Measurements from ENCODE around the gene TFPT.

The TFPT gene

DNA sequence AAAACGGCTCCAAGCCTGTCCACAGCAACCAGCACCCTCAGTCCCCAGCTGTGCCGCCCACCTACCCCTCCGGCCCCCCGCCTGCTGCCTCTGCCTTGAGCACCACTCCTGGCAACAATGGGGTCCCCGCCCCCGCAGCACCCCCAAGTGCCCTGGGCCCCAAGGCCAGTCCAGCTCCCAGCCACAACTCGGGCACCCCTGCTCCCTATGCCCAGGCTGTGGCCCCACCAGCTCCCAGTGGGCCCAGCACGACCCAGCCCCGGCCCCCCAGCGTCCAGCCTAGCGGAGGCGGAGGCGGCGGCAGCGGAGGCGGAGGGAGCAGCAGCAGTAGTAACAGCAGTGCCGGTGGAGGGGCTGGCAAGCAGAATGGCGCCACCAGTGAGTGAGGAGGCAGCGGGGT is 32.7 kb upstream of the TFPT start:
- DNase-seq = no peak

GRCh38 chr19:54147676-54148075 is 32.2 kb upstream of the TFPT start:
- DNase-seq = no peak

GRCh38 chr19:54145541-54146158 is 30.2 kb upstream of the TFPT start:
- no peak for DNase-seq

GRCh38 chr19:54142166-54142780 is 26.8 kb upstream of the TFPT start:
- DNase-seq = no peak

DNA sequence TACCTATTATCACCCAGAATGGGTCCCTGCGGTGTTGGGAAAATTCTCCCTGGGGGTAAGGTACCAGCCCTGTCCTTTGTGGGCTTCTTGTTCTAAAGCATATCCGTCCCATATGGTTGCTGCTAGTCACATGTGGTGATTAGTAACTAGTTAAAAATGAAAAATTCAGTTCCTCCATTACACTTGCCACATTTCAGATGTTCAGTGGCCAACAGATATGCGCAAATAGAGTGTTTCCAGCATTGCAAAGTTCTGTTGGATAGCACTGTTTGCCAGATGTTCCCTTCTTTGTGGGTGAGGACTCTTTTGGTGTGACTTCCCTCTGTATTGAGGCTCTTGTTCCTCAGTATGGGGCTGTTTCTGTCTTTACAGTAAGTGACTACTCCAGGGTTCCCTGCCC is 25.9 kb upstream of the TFPT start:
- no peak for DNase-seq

DNA sequence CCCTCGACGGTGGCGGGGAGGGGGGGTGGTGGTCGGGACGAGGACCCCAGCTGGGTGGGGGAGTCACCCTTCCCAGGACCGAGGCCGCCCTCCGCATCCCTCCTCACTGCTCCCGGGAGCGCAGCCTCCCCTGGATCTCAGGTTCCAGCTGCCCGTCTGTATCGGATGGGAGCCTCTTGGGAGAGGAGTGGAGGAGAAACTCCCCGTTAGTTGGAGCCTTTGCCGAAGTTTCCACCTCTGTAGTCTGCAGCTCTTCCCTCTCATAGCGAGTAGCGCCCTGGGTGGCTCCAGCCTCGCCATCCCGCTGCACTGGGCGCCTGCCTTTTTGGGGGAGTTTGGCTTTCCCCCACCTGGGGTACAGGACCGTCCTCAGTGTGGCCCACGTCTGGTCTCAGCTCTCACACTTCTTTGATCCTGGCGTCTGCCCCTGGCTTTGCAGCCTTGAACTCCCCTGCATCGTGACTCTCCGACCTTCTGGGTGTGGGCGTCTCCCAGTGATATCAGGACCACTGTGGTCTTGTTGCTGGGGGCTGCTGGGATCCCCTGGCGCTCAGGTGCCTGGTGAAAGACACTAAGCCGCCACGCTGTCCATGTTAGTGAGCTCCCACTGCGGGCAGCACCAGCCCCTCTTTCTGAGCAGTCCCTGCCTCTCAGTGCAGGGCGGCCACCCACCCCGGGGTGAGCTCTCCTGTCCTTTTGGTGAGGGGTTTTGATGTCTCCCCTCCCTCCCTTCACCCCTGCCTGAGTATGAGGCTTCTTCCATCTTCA is 23.2 kb upstream of the TFPT start:
- no peak for DNase-seq

DNA sequence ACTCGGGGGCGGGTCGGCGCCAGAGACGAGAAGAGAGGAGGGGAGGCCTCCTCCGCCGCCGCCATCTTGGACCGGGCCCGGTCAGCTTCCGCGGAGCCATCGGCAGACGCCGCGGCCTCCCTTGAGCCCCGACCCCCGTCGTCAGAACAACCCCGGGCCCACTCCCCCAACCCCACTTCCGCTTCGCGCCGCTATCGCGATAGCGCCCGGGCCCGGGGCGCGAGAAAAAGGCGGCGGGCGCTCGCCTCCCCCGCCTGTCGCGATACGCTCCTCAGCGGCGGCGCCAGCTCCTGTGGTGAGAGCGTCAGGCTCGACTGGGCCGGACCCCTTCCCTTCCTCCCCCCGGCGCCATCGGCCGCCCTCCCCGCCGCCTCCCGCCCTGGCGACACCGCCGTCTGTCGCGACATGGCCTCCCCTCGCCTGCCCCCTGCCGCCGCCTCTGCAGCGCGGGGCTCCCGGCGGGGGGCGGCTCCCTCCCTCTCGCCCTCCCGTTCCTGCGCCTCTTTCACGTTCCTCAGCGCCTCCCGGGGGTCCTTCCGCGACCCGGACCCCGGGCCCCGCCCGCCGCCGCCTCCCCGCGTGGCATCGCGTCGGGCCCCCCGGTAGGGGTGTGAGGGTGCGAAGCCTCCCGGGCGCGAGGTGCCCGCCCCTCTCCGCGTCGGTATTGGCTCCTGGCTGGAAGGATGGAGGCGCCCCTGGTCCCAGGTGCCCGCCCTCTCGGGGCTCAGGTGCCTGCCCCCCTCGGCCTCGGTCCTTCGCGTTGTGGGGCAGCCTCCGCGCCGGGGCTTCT is 22.4 kb upstream of the TFPT start, which contains the start of gene CNOT3:
Gene CNOT3, plus strand, starts transcription at position 64 of the 790 bp plus-strand sequence. CDS start 5,217 bp downstream, outside the sequence.
- no peak for DNase-seq

- peak; percentile 99 for DNase-seq
Measured at GRCh38 chr19:54136864-54137698, 21.6 kb upstream of the TFPT start.

- DNase-seq = no peak
Measured at GRCh38 chr19:54136086-54136863, 20.8 kb upstream of the TFPT start.

- DNase-seq = no peak
Measured at GRCh38 chr19:54133957-54134590, 18.6 kb upstream of the TFPT start.

DNA sequence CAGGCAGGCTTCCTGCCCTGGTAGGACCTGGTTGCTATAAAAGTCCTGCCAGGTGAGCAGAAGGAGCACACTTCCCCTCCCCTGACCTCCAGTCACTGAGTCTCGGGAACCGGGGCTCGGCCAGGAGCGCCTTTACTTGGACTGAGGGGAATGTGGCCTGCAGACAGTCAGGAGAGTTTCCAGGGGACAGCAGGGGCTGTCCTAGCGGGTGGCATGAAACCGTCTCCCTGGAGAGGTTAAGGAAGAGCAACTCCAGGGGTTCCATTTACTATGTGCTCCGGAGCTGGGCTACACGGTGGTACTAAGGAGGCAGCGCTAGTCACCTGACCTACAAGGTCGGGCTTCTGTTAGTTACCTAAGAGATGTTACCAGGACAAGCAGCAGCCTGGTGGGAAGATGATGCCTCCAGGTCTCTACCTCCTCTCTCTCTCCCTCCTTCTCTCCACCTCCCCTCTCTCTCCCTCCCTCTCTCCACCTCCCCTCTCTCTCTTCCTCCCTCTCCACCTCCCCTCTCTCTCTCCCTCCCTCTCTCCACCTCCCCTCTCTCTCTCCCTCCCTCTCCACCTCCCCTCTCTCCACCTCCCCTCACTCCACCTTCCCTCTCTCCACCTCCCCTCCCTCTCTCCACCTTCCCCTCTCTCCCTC is 18.0 kb upstream of the TFPT start:
- no peak for DNase-seq

- DNase-seq = no peak
Measured at GRCh38 chr19:54129617-54129996, 14.2 kb upstream of the TFPT start.

- no peak for DNase-seq
Measured at GRCh38 chr19:54128796-54129616, 13.5 kb upstream of the TFPT start.

- DNase-seq = no peak
Measured at GRCh38 chr19:54128441-54128725, 12.9 kb upstream of the TFPT start.

GRCh38 chr19:54127688-54128440 is 12.4 kb upstream of the TFPT start:
- DNase-seq = no peak

- no peak for DNase-seq
Measured at GRCh38 chr19:54125713-54126112, 10.3 kb upstream of the TFPT start.

DNA sequence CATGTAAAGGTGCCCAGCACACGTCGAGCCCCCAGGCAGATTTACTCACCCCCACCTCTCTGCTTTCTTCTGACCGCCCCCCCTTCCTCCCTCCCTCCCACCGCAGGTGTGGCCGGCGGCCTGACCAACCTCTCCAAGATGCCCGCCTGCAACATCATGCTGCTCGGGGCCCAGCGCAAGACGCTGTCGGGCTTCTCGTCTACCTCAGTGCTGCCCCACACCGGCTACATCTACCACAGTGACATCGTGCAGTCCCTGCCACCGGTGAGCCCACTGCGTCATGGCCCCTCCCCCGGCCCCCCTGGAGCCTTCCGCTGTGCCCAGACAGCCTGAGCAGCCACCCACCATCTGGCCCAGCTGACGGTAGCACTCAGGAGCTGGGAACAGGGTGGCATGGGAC is 8.9 kb upstream of the TFPT start:
- DNase-seq = no peak

DNA sequence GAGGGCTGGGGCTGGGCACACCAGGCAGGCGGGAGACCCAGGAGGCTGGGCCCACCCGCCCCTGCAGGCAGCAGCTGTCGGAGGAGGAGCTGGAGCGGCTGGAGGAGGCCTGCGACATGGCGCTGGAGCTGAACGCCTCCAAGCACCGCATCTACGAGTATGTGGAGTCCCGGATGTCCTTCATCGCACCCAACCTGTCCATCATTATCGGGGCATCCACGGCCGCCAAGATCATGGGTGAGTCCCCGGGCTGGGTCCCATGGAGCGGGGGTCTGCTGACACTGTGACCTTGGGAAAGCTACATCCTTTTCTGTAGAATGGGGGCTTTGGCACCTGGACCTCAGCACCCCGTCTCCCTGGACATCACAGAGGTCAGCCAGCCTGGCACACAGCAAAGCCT is 8.2 kb upstream of the TFPT start:
- DNase-seq = no peak

- DNase-seq = no peak
Measured at GRCh38 chr19:54121259-54121658, 5.8 kb upstream of the TFPT start.

Measured in GOT3 (cell line).